HG02884 (cell line): ENCODE data around the gene MAN2A1.

Experiments
- ATAC-seq: cut with Tn5 transposase; IDR thresholded peaks from one replicate; pipeline ENCODE4 v1.9.1; 2021; ENCODE audit warnings: mild to moderate bottlenecking, moderate library complexity; ENCODE audit not compliant: unreplicated experiment

The MAN2A1 gene

GRCh38 chr5:109899163-109899535, 209.4 kb downstream of the MAN2A1 start:
- no peak for ATAC-seq

- ATAC-seq = no peak
These were observed 210.7 kb downstream of the MAN2A1 start for GRCh38 chr5:109900461-109900860.

- ATAC-seq = no peak
These were observed 211.3 kb downstream of the MAN2A1 start for GRCh38 chr5:109900911-109901627.

GRCh38 chr5:109901628-109901981, 211.9 kb downstream of the MAN2A1 start:
- no peak for ATAC-seq

GRCh38 chr5:109903061-109903460, 213.3 kb downstream of the MAN2A1 start:
- no peak for ATAC-seq

GRCh38 chr5:109905906-109906305, 216.2 kb downstream of the MAN2A1 start:
- no peak for ATAC-seq

GRCh38 chr5:109907189-109907588, 217.5 kb downstream of the MAN2A1 start:
- ATAC-seq = no peak

- ATAC-seq = no peak
These were observed 218.0 kb downstream of the MAN2A1 start for GRCh38 chr5:109907731-109908130.

GRCh38 chr5:109908366-109908765, 218.6 kb downstream of the MAN2A1 start:
- ATAC-seq = no peak

- no peak for ATAC-seq
These were observed 221.1 kb downstream of the MAN2A1 start for GRCh38 chr5:109910874-109911273.

GRCh38 chr5:109911731-109912130, 222.0 kb downstream of the MAN2A1 start:
- ATAC-seq = no peak

- no peak for ATAC-seq
These were observed 225.2 kb downstream of the MAN2A1 start for GRCh38 chr5:109914906-109915305.

- ATAC-seq = no peak
These were observed 226.9 kb downstream of the MAN2A1 start for GRCh38 chr5:109916481-109917153.
